Endothelial cell of hepatic sinusoid (primary cell): ENCODE measurements around the gene ADCY2.

ENCODE experiments used
- in situ Hi-C: cut with HindIII; loops from 2 replicates; pipeline ENCODE4 v1.10.0; 2017; ENCODE audit warnings: low sequenced_read_pairs

ADCY2 gene

DNA sequence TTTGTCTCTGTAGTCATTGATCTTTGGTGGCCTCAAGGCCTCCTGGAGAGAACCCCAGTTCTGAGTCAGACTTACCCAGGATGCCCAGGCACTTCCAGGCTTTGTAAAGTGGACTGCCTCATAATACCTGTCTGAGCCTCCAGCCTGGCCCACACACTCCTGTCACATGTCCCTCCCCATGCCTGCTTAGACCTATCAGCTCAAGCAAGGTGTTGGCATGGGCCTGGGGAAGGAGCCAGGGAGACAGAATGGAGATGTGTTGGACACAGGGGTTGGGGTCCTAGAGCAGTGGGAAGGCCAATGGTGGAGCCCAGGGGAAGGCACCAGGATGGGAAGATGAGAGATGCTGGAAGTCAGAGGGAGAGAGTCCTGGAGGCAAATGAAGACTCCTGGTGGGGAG, 318.8 kb downstream of the ADCY2 start:
- in situ Hi-C loops, result no loop called here

DNA sequence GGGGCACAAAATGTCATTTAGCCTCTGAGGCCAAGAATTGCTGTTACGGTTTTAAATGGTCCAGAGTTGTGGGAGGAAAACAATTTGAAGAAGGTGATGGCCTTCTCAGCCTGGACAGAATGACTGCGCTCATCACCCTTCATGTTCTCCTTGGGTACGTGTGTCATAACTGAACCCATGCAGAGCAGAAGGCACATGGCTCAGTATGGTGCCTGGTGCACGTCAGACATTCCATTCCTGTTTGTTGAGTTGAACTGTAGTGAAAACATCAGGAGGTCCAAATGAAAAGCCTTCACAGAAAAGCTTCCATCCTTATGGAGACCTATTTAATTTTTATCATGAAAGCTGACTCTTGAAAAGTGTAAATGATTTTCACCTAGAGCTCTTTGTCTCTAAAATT, 321.8 kb downstream of the ADCY2 start:
- in situ Hi-C loops, result no loop called here

- in situ Hi-C loops, result no loop called here
These were observed 332.1 kb downstream of the ADCY2 start for GRCh38 chr5:7728076-7728475.

- in situ Hi-C loops, result no loop called here
These were observed 345.6 kb downstream of the ADCY2 start for GRCh38 chr5:7741415-7742065.

- in situ Hi-C loops, result no loop called here
These were observed 346.3 kb downstream of the ADCY2 start for GRCh38 chr5:7742241-7742656.

DNA sequence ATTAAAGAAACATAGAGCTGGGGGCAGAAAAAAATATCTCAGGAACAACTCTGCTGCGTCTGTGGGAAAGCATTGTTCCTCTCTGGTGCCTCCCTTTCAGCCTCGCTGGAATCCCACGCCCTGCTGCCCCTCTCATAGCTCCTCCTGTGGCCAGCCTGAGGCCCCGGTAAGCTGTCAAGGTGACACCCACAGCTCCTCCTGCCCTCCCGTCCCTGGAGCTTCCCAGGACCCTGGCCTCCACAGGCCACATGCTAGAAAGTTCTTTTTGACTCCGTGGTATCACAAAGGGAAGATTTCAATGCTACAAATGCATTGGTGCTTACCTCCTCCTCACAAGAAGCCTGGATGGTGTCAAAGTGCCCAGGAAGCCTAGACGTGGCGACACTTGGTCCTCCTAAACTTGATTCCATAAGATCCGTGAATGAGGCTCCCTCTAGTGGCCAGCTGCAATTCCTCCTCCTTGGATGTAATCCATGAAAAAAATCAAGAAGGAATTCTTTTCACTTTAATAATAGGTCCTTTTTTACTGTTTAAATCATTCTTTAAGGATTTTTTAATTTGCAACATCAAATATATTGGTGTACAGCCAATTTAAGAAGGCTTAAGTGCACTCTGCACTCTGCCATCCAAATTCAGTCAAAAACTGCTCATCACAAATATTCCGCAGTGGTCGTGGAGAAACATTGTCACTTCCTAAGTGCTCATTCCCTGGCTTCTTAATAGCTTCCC, 350.1 kb downstream of the ADCY2 start:
- in situ Hi-C loops, result no loop called here

DNA sequence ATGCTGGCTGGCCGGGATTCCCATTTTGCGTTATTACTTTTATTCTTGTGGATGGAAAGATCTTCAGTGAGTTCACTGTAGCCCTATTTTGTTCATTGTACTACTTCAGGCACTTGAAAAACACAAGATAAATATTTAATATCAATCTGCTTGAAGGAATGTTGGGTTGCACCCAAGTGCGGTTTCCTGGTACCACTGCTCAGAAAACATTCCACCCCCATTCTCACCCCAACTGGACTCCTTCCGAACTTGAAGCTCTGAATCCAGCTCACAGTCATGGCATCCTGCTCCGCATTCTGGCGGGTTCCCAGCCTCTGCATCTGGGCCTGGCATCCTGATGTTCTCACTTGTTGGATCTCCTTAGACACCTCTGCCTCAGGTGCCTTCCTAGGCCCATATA, 351.8 kb downstream of the ADCY2 start:
- in situ Hi-C loops, result no loop called here

- in situ Hi-C loops, result no loop called here
These were observed 353.7 kb downstream of the ADCY2 start for GRCh38 chr5:7749626-7750025.

DNA sequence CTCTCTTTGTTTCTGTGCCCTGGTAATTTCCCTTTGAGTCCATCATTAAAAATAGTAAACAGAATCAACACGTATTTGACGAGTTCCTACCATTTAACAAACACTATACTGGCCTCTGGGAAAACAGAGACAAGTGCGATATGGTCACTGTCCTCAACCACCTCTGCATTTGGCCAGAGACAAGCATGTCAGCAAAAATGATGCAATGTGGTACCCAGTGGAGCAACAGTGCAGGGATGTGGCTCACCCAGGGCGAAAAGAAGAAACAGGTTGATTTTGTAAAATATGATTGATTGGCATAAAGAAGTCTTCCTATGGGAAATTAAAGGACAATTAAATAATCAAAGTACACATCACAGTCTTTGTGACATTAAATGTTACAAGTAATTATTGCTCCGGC, 355.9 kb downstream of the ADCY2 start:
- in situ Hi-C loops, result no loop called here

GRCh38 chr5:7753181-7753580, 357.2 kb downstream of the ADCY2 start:
- in situ Hi-C loops, result no loop called here

DNA sequence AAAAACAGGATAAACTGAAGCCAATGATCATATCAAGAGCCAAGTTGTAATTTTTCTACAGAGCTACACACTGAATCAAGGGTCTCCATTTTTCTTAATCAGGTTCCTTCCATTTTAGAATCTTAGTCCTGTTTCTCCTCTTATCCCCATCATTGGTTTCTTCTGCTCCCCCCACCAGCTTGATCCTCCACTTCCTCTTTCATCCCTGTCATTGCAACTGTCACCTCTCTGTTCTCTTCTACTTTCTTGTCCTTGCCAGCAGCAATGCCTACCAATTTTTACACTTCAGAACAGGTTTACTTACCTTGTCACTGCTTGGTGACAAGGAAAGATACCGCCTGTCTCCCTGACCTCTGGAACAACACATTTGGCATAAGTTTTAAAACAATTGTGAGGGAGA, 357.7 kb downstream of the ADCY2 start:
- in situ Hi-C loops, result no loop called here

- in situ Hi-C loops, result no loop called here
These were observed 358.6 kb downstream of the ADCY2 start for GRCh38 chr5:7754490-7754889.

GRCh38 chr5:7754997-7755596, 359.2 kb downstream of the ADCY2 start:
- in situ Hi-C loops, result no loop called here

DNA sequence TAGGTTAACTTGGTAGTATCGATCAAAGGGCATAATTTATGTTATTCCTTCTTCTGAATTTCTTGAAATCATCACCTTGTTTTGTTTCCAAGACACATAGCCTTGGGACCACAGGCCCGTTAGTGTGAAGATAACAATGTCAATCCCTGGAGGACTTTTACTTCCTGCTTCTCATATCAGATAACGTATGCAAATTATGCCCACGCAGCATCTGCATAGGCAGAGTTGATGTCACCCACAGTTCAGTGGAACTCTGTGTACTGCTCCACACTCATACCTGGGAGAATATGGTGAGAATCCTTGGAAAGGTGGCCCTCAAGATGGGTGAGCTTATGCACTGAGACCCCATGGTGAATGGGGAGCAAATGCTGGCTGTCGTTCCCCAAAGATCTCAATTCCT, 360.0 kb downstream of the ADCY2 start:
- in situ Hi-C loops, result no loop called here

DNA sequence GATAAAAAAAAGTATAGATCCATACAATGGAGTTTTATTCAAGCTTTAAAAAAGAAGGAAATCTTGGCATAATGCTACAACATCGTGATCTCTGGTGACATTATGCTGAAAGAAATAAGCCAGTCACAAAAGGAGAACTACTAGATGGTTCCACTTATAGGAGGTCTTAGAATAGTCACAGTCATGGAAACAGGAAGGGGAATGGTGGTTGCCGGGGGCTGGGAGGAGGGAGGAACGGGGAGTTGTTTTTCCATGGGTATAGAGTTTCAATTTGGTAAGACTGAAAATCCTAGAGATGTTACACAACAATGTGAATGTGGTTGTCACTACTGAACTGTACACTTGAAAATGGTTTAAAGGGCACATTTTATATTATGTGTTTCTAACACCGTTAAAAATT, 360.5 kb downstream of the ADCY2 start:
- in situ Hi-C loops, result no loop called here

DNA sequence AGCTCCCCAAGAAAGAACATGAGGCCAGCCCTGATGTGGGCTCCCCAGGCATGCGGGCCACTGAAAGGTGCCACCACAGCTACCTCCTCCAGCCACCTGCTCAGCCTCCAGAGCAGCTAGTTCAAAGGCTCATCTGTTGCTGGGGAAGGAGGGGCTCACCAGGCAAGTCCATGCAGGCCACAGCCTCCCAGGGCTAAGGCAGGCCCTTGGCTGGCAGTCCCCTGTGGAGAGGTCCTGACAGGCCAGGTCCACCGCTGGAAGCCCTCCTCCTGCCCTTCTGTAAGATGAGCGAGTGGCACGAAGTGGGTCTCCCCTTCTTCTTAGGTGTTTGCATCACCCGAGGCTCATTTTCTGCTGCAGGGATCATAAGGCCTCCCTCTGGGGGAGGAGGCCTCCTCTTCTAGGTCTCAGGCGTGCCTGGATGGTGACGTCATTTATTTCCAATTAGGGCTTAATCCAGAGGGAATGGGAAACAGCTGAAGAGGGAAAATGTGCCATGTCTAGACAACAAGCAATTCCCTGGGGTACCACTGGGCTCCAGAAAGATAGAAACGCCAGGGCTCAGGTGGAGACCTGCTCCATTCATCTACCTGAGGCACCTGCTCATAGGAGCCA, 363.4 kb downstream of the ADCY2 start:
- in situ Hi-C loops, result no loop called here

DNA sequence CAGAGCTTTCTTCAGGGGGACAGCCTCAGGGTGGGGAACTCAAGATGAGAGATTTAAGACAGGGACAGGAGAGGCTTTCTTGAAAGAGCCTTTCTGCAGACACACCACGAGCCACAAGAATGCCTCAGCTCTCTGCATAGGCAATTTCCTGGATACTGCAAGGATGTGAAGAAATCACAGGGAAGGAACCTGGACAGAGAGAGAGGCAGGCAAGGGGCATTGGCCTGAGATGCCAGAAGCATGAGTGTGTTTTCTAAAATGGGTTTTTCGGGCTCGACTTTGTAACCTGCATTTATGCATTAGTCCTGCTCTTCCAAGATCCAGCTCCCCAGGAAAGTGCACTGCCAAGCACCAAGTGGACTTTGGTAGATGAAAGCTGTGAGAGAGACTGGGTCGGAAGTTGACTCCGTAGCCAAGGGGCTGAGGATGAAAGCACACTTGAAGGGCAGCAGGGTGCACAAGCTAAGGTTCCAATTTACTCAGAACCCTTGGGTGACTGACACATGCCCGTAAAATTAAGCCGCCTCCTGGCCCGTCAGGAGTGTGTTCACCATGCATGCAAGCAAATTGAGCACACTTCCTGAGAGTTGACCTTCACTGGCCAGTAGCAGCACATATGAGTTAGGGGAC, 364.1 kb downstream of the ADCY2 start:
- in situ Hi-C loops, result no loop called here

GRCh38 chr5:7762267-7762666, 366.3 kb downstream of the ADCY2 start:
- in situ Hi-C loops, result no loop called here

- in situ Hi-C loops, result no loop called here
These were observed 367.7 kb downstream of the ADCY2 start for GRCh38 chr5:7763621-7764072.

- in situ Hi-C loops, result no loop called here
These were observed 368.5 kb downstream of the ADCY2 start for GRCh38 chr5:7764452-7764851.

DNA sequence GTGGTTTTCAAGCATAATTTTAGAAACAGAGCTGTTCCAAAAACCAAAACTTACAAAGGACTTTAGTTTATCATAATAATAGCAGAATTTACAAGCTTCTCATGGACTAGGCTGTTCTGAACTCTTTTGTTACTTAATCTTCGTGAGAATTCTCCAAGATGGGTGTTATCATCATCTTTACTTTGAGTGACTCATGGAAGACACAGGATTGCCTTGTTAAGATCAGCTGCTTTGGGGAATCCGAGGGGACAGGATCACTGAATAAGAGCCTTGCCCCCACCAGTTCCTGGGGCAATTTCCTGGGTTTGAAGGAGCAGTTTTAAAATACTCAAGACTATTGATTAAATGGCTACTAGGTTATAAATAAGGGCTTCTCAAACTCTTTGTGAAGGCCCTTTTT, 374.5 kb downstream of the ADCY2 start:
- in situ Hi-C loops, result no loop called here
